ENCODE results near the gene INTS15. TPM values are rescaled to one million over a fixed set of nuclear protein-coding genes. Genes with fewer than 3 reads are reported as not detected.
"Not testable (repeated sequence)": the region's sequence is repeated elsewhere in the genome, so short reads cannot be mapped to it uniquely, and the experiment has no call there.

Gene INTS15
- polyA plus RNA-seq, 1 donor, result 28.7 TPM

- DNase-seq, result peak; percentile 95
These were observed 12.3 kb upstream of the INTS15 start, which contains the start of gene ZDHHC4 for GRCh38 chr7:6577369-6578113. ZDHHC4 (plus strand) TSS chr7:6577454; CDS start chr7:6580562, 3,108 bp downstream.

- no peak for DNase-seq
These were observed 11.4 kb upstream of the INTS15 start for GRCh38 chr7:6578114-6579084.

DNA sequence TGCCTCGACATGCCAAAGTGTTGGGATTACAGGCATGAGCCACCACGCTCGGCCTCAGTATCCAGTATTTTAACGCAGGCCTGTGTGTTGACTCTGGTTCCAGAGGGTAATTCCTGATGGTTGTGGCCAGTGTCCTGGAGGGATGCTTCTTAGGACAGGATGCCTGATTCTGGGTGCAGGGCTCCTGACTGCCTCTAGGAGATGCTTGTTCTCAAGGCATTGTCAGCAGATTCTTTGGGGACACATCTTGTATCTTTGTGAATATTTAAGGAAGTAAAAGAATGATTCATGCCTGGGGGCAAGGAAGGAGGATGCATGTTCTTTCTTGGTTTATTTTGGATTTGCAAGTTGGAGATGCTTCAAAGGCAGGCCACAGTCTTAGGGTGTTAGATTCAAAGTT is 10.4 kb upstream of the INTS15 start:
- no peak for DNase-seq

DNA sequence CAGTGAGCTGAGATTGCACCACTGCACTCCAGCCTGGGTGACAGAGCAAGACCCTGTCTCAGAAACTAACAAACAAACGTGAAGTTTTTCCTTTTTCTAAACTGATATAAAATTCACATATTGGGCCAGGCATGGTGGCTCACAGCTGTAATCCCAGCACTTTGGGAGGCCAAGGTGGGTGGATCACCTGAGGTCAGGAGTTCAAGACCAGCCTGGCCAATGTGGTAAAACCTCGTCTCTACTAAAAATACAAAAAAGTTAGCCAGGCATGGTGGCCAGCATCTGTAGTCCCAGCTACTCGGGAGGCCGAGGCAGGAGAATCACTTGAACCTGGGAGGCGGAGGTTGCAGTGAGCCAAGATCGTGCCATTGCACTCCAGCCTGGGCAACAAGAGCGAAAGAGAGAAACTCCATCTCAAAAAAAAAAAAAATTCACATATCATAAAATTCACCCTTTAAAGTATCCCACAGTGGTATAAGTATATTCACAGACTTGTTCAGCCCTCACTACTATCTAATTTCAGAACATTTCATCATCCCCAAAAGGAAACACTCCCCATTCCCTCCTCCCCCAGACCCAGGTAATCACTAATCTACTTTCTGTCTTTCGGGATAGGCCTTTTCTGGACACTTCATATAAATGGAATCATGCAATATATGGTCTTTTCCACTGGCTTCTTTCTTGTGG is 3.9 kb upstream of the INTS15 start:
- DNase-seq, result not testable (repeated sequence)

DNA sequence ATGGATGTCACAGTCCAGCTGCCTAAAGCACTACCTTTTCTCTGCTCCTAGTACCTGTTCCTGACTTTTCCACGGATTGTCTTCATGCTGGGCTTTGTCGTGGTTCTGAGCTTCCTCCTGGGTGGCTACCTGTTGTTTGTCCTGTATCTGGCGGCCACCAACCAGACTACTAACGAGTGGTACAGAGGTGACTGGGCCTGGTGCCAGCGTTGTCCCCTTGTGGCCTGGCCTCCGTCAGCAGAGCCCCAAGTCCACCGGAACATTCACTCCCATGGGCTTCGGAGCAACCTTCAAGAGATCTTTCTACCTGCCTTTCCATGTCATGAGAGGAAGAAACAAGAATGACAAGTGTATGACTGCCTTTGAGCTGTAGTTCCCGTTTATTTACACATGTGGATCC is 1.3 kb upstream of the INTS15 start:
- no peak for DNase-seq

DNA sequence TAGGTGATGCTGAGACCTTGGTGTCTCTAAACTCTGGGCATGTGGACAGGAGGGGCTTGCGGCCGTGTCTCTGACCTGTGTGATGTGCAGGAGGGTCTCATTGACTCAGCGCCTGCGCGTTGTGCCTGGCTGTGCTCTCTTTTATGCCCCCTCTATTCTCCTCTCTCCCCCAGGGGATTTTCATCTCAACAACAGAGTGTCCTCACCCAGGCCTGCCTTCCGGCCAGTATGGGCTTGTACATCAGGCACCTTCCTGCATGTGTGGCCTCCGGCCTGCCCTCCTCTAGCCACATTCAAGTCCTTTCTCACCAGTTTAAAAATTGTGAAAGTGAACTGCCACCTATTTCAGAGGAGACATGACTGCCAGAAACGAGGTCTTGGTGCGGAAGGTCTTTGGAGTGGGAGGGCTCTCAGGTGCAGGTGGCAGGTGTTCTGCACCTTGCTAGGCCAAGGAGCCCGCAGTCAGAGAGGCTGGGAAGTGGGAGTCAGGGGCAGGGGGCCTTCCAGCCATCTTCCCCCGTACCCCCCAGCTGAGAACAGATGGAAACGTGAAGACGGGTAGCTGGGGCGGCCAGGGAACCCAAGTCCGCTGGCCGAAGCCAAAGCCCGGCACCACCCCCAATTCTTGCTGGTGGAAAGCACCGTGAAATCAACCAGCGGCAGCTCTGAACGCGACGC is 531 bp upstream of the INTS15 start:
- no peak for DNase-seq

- no peak for DNase-seq
These were observed 857 bp downstream of the INTS15 start for GRCh38 chr7:6590645-6591110.

DNA sequence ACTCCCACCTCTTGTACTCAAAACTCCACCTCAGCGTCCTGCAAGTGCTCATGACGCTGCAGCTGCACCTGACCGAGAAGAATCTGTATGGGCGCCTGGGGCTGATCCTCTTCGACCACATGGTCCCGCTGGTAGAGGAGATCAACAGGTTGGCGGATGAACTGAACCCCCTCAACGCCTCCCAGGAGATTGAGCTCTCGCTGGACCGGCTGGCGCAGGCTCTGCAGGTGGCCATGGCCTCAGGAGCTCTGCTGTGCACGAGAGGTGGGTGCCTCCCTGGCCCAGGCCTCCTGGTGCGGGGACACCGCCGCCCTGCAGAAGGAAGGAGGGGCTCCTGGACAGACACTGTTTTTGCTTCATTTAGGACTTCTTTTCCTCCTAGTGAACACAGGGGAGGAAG is 10.3 kb downstream of the INTS15 start:
- no peak for DNase-seq

- DNase-seq, result no peak
These were observed 14.6 kb downstream of the INTS15 start for GRCh38 chr7:6604458-6604857.

DNA sequence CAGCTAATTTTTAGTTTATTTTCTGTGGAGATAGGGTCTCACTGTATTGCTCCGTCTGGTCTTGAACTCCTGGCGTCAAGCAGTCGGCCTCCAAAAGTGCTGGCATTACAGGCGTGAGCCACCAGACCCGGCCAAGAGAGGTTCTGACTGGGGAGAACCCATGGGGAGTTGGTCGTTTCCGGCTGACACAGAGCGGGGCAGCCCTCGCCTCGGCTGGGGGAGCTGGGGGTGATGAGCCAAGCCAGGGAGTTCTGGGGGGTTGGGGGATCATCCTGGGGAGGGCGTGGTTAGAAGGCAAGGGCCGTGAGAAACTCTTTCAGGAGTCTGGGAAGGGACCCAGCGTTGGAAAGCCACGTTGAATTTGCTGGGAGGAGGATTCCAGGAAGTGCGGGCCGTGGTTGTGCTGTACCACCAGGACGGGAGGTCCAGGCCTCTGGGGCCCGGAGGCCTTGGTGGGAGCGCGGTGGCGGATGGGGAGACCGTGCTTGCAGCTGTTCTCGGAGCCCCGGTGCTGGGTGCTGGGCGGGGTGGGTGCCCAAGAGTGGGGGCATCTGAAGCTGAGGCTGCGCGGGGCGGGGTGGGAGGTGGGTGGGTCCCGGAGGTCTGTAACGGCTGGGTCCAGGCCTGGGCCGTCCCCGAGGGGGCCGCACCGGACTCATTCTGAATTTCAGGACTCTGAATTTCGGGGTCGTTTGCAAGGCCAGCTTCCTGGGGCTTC is 17.2 kb downstream of the INTS15 start:
- DNase-seq, result no peak

DNA sequence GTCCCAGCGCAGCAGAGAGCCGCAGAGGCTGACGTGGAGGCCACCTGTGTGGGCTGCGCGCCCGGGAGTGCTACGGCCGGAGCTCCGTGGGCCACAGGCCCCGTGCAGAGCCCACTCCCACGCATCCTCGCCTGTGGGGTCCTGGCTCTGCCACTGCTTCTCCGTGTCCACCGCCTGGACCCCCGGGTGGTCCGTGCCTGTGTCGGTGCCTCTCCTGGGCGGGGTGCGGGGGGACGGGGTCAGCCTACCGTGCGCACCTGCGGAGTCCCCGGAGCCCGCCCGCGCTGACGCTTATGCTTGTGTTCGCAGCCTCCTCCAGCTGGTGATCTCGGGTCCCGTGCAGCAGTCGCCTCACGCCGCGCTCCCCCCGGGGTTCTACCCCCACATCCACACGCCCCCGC is 17.8 kb downstream of the INTS15 start:
- DNase-seq, result no peak

- DNase-seq, result no peak
These were observed 18.3 kb downstream of the INTS15 start for GRCh38 chr7:6608081-6608480.

GRCh38 chr7:6608794-6609193 is 19.0 kb downstream of the INTS15 start:
- no peak for DNase-seq

DNA sequence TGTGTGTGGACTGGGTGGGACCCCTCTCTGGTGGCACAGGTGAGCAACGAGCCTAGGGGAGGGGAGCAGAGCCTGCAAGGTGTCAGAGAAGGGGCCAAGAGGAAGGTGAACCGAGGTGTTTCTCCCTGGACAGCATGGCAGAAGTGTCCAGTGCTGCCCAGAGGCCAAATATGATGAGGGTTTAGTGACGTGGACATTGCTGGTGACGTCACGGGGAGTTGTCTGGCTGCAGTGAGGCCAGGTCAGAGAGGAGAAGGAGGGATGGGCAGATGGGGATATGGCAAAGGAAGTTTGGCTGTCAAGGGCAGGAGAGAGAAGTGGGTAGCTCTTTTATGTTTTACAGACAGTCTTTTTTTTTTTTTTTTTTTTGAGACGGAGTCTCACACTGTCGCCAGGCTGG is 23.0 kb downstream of the INTS15 start:
- DNase-seq, result no peak

- no peak for DNase-seq
These were observed 23.9 kb downstream of the INTS15 start for GRCh38 chr7:6613706-6614105.

GRCh38 chr7:6614953-6615722 is 25.3 kb downstream of the INTS15 start, which contains the start of gene ZNF853:
ZNF853 (plus strand) TSS chr7:6615610; CDS start chr7:6616175, 565 bp downstream.
- DNase-seq, result no peak

DNA sequence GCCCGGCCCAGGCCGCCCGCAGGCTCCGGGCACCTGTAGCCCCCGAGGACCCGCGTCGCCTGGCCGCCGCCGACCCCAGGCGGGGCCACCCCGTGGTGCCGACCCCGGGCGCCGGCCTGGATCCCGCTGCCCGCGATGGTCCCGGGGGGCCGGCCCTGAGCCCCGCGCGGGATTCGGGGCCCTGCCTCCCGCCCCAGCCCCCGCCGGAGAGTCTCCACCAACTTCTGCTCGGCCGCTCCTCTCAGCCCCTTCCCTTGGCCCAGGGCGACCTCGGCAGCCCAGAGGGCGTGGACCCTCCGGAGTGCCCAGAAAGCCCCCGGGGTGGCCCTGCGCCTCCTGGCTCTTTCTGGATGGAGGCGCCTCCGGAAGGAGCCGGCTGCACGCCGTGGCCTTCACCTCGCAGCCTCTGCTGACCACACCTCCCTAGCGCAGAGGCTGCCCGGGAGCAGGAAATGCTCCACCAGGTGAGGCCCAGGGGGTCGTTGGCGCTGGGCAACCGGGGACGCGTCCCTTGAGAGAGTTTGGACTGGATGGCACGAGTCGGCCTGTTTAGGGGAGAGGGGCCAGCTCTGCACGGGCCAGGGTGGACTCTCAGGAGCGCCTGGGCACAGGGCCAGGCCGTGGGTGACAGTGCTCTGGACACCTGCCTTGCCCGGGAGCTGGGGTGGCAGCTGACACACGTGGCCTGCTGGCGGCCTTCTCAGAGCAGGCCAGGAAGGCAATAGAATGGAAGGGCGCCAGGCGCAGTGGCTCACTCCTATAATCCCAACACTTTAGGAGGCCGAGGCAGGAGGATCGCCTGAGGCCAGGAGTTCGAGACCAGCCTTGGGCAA is 26.1 kb downstream of the INTS15 start:
- DNase-seq, result no peak

DNA sequence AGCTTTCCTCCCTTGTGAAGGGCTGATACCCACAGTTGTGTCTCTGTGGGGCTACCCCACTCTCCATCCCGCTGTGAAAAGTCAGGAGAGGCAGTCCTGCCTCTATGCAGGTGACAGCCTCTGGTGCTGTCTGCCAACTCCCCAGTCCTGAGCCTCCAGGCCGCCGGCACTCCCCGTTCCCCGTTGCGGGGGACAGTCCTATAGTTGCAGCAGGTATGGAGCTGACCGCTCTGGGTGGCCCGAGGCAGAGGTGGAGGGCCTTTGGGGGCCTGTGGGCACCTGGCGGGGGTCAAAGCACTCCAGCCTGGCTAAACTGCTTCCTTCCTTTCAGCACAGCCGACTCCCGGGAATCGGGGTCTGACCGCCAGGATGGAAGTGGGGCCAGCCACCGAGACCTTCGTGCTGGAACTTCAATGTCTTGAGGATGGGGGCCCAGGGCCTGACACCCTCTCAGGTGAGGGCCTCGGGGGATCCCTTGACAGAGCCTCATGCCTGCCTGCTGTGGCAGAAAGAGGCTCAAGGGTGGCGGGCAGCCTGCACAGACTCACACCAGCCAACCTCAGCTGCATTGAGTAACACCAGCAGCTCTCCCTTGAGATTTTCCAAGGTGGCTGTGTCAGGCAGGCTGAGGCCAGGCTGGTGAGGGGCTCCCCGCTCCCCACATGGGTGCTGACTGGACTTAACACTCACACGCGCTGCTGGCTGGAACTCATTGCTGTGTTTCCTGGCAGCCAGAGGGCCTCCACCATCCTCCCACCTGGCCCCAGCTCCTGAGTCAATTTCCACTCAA is 27.2 kb downstream of the INTS15 start:
- no peak for DNase-seq

GRCh38 chr7:6618621-6619020 is 28.8 kb downstream of the INTS15 start:
- no peak for DNase-seq

All from hindlimb muscle (tissue), 1 donor.